IPS-20b (cell line): Measurements from ENCODE around the gene COL4A1.

ENCODE experiments used
- H3K27ac ChIP-seq: one replicate; pipeline ENCODE4 v1.5.1; 2013; ENCODE audit warnings: low read length
- H3K27me3 ChIP-seq: 2 replicates; pipeline ENCODE4 v1.6.1; 2013; ENCODE audit warnings: mild to moderate bottlenecking, low read length, inconsistent platforms; ENCODE audit not compliant: insufficient read depth
- H3K36me3 ChIP-seq: 2 replicates; pipeline ENCODE4 v1.6.1; 2013; ENCODE audit warnings: low read depth, mild to moderate bottlenecking, inconsistent platforms, low read length, moderate library complexity; ENCODE audit not compliant: insufficient read depth
- H3K4me1 ChIP-seq: 2 replicates; pipeline ENCODE4 v1.6.1; 2013; ENCODE audit warnings: mild to moderate bottlenecking, control low read depth, inconsistent platforms, low read length, moderate library complexity; ENCODE audit not compliant: insufficient read depth
- H3K4me3 ChIP-seq: 2 replicates; pipeline ENCODE4 v1.5.1; 2013; ENCODE audit warnings: mild to moderate bottlenecking, low read length, inconsistent platforms
- H3K9ac ChIP-seq: 2 replicates; pipeline ENCODE4 v1.6.1; 2013; ENCODE audit warnings: low read depth, mild to moderate bottlenecking, inconsistent platforms, low read length, moderate library complexity
- H3K9me3 ChIP-seq: 2 replicates; pipeline ENCODE4 v1.6.1; 2013; ENCODE audit warnings: mild to moderate bottlenecking, low read depth, low read length, inconsistent platforms; ENCODE audit not compliant: insufficient read depth

COL4A1 gene

DNA sequence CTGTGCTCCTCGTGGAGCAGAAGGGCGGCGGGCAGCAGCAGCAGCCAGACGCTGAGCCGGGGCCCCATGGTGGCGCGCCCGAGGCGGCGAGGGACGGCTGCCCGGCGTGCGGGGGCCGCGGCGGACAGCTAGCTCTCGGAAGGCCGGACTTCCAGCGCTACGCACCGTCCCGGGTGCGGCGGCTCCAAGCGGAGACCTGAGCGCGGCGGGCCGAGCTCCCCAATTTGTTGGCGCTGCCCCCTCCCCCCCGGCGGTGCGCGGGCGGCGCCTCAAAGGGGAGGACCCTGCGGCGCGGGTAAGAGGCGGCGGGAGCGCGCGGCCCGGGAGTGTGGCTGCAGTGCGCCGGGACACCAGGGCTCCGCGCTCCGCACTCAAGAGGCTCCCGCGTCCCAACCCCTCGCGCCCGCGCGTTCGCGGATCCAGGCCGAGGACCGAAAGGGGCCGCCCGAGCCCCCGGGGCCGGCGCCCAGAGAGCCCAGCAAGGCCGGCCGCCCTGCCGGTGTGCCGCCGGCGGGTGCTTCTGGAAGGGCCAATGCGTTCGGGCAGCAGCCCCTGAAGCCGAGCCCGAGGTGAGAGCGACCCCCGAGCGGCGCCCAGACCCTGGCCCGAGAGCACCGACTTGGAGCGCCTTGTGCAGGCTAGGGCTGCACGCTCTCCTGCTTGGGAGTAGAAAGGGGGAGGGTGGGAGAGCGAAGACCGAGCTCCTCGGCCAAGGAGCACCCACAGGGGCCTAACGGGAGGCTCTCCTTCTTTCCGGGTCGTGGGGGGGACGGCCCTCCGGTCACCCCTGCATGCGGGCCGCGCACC is at the start of gene COL4A1, which contains the start of gene COL4A2:
Gene COL4A1 (minus strand): TSS at position 198 of the 807 bp plus-strand sequence. CDS start 130 bp downstream, at position 68.
Gene COL4A2 (plus strand): TSS at position 325 of the 807 bp plus-strand sequence. CDS start 620 bp downstream, outside the sequence.
- H3K27me3 ChIP-seq: peaks cover 42% of the 10 kb centered on the region
- peak within 1 kb of the TSS; percentile 88 for H3K4me3 ChIP-seq
- H3K27ac ChIP-seq: no peak within 1 kb of the TSS

GRCh38 chr13:110356362-110356761 is 49.4 kb upstream of the COL4A1 start:
- no peak overlapping the region for H3K27ac ChIP-seq
- H3K36me3 ChIP-seq: peaks cover 21% of the 10 kb centered on the region
- no peaks in the 10 kb centered on the region for H3K27me3 ChIP-seq
- no peaks in the 10 kb centered on the region for H3K9me3 ChIP-seq
- no peak overlapping the region for H3K9ac ChIP-seq
- peaks cover 11% of the 10 kb centered on the region; the same call in 1 of the 2 replicates for H3K4me1 ChIP-seq
- no peak overlapping the region for H3K4me3 ChIP-seq

More for the DNA sequence above, at the start of gene COL4A1, which contains the start of gene COL4A2:
- H3K9me3 ChIP-seq: no peaks in the 10 kb centered on the region
- no peaks in the 10 kb centered on the region for H3K4me1 ChIP-seq
- peak within 1 kb of the TSS; percentile 64 for H3K9ac ChIP-seq
- H3K36me3 ChIP-seq: peaks cover 16% of the 10 kb centered on the region; the same call in 1 of the 2 replicates

- Histone ChIP-seq H3K36me3 (peaks cover 16% of the 10 kb centered on the region), H3K4me3 (no peak overlapping the region), H3K9me3 (no peaks in the 10 kb centered on the region), H3K9ac (no peak overlapping the region), H3K27ac (no peak overlapping the region), H3K27me3 (no peaks in the 10 kb centered on the region), H3K4me1 (peaks cover 11% of the 10 kb centered on the region; the same call in 1 of the 2 replicates)
Observed at GRCh38 chr13:110354715-110355473, 47.9 kb upstream of the COL4A1 start.

DNA sequence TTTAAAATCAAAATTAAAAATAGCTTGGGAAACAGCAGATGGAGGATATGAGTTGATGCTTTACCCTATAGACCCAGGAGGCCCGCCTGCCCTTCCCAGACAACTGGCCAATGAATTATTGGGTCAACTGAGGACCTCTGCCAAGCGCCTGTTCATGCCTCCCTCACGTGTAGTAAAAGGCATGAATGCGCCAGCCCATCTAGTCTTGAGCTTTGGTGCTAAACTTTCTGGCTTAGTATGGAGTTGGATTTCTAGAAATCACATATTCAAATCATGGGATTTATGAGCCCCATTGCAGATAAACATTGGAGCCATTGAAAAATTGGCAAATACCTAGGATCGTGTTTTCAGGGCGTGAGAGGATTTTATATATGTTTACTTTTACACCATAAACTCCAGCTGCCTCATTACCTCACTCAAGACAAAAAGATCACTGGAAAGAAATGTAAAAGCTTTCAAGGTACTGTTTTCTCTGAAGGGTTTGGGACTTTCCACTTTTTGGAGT is 47.2 kb upstream of the COL4A1 start:
- H3K9ac ChIP-seq: no peak overlapping the region
- H3K36me3 ChIP-seq: peaks cover 13% of the 10 kb centered on the region
- no peak overlapping the region for H3K4me3 ChIP-seq
- H3K4me1 ChIP-seq: peaks cover 11% of the 10 kb centered on the region; the same call in 1 of the 2 replicates
- no peaks in the 10 kb centered on the region for H3K9me3 ChIP-seq
- H3K27ac ChIP-seq: no peak overlapping the region
- no peaks in the 10 kb centered on the region for H3K27me3 ChIP-seq

GRCh38 chr13:110353339-110353977 is 46.5 kb upstream of the COL4A1 start:
- Histone ChIP-seq H3K9me3 (no peaks in the 10 kb centered on the region), H3K27ac (no peak overlapping the region), H3K36me3 (peaks cover 9% of the 10 kb centered on the region), H3K4me1 (peaks cover 11% of the 10 kb centered on the region; the same call in 1 of the 2 replicates), H3K9ac (no peak overlapping the region), H3K27me3 (no peaks in the 10 kb centered on the region), H3K4me3 (no peak overlapping the region)

GRCh38 chr13:110352735-110353134 is 45.8 kb upstream of the COL4A1 start:
- H3K4me1 ChIP-seq: peaks cover 11% of the 10 kb centered on the region; the same call in 1 of the 2 replicates
- H3K9ac ChIP-seq: no peak overlapping the region
- no peak overlapping the region for H3K27ac ChIP-seq
- no peaks in the 10 kb centered on the region for H3K27me3 ChIP-seq
- H3K4me3 ChIP-seq: no peak overlapping the region
- H3K9me3 ChIP-seq: no peaks in the 10 kb centered on the region
- peaks cover 6% of the 10 kb centered on the region; the same call in 1 of the 2 replicates for H3K36me3 ChIP-seq

DNA sequence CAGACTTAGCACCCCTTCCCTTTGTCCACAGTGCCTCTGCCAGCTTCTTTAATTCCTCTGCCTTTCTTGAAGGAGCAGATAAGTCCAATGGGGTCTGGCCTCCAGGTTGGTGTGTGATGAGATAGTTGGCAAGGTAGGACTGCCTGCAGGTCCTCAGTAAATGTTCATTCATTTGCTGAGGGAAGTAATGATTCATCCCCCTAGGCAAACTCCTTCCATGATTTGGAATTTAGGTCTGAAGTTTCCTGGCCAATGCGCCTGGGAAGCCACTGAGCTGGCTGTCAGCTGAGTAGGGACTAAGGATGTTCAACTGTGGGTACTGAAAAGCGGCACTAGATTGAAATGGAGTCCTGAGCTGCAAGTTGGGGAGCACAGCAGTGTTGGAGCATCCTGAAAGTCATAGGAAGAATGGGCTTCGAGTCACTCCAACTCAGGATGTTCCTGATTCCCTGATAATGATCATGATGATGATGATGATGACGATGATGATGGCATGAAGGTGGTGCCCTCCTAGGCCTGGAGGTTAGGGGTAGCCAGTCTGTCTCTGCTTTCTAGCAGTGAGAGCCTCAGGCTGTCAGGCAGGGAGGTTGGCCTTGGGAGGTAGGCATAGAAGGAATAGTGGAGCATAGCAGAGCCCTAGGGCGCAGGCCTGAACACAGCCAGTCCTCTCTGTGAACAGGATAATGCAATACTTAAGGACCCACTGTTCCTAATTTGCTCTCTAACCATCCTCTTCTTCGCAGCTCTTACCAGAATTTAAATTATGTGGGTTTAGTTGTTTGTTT is 44.9 kb upstream of the COL4A1 start:
- H3K9me3 ChIP-seq: no peaks in the 10 kb centered on the region
- H3K9ac ChIP-seq: no peak overlapping the region
- H3K36me3 ChIP-seq: no peaks in the 10 kb centered on the region
- no peak overlapping the region for H3K4me3 ChIP-seq
- peaks cover 11% of the 10 kb centered on the region; the same call in 1 of the 2 replicates for H3K4me1 ChIP-seq
- no peaks in the 10 kb centered on the region for H3K27me3 ChIP-seq
- H3K27ac ChIP-seq: no peak overlapping the region

DNA sequence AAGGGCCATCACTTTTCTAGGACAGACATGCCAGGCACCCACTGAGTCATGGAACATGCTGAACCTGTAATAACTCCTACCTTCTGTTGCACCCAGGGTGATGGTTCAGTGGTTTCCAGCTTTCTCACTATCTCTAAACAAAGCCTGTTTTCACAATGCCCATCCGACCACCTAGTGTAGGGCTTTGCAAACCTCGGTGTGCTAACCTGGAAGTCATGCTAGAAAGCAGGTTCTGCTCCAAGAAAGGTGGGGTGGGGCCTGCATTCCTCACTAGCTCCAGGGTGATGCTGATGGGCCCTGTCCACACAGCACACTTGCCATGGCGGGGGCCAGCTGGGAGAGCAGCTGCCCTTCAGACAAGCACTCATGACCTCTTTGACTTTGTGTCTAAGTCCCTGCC is 43.6 kb upstream of the COL4A1 start:
- Histone ChIP-seq H3K9me3 (no peaks in the 10 kb centered on the region), H3K27ac (no peak overlapping the region)

GRCh38 chr13:110350049-110350448 is 43.1 kb upstream of the COL4A1 start:
- H3K27ac ChIP-seq: no peak overlapping the region

More for the DNA sequence above, 43.6 kb upstream of the COL4A1 start:
- H3K9ac ChIP-seq: no peak overlapping the region
- H3K4me3 ChIP-seq: no peak overlapping the region
- H3K27me3 ChIP-seq: no peaks in the 10 kb centered on the region
- peaks cover 9% of the 10 kb centered on the region; the same call in 1 of the 2 replicates for H3K4me1 ChIP-seq
- H3K36me3 ChIP-seq: no peaks in the 10 kb centered on the region

GRCh38 chr13:110349239-110349638 is 42.3 kb upstream of the COL4A1 start:
- Histone ChIP-seq H3K4me1 (no peaks in the 10 kb centered on the region), H3K36me3 (no peaks in the 10 kb centered on the region), H3K27ac (no peak overlapping the region), H3K9me3 (no peaks in the 10 kb centered on the region), H3K9ac (no peak overlapping the region), H3K4me3 (no peak overlapping the region), H3K27me3 (no peaks in the 10 kb centered on the region)

More at GRCh38 chr13:110350049-110350448, 43.1 kb upstream of the COL4A1 start:
- no peaks in the 10 kb centered on the region for H3K9me3 ChIP-seq
- H3K36me3 ChIP-seq: no peaks in the 10 kb centered on the region
- H3K27me3 ChIP-seq: no peaks in the 10 kb centered on the region
- no peak overlapping the region for H3K4me3 ChIP-seq
- no peak overlapping the region for H3K9ac ChIP-seq
- H3K4me1 ChIP-seq: peaks cover 8% of the 10 kb centered on the region; the same call in 1 of the 2 replicates
